ENCODE data around the gene RANBP9.

Gene RANBP9

GRCh38 chr6:13709689-13710551 is 1.7 kb downstream of the RANBP9 start (continued):
- no peak for TF ChIP-seq ZNF518A (tag by site-specific recombination; conservative IDR thresholded peaks at IDR 0.05; ENCODE audit: low read depth)
- TF ChIP-seq, protein P1, sequence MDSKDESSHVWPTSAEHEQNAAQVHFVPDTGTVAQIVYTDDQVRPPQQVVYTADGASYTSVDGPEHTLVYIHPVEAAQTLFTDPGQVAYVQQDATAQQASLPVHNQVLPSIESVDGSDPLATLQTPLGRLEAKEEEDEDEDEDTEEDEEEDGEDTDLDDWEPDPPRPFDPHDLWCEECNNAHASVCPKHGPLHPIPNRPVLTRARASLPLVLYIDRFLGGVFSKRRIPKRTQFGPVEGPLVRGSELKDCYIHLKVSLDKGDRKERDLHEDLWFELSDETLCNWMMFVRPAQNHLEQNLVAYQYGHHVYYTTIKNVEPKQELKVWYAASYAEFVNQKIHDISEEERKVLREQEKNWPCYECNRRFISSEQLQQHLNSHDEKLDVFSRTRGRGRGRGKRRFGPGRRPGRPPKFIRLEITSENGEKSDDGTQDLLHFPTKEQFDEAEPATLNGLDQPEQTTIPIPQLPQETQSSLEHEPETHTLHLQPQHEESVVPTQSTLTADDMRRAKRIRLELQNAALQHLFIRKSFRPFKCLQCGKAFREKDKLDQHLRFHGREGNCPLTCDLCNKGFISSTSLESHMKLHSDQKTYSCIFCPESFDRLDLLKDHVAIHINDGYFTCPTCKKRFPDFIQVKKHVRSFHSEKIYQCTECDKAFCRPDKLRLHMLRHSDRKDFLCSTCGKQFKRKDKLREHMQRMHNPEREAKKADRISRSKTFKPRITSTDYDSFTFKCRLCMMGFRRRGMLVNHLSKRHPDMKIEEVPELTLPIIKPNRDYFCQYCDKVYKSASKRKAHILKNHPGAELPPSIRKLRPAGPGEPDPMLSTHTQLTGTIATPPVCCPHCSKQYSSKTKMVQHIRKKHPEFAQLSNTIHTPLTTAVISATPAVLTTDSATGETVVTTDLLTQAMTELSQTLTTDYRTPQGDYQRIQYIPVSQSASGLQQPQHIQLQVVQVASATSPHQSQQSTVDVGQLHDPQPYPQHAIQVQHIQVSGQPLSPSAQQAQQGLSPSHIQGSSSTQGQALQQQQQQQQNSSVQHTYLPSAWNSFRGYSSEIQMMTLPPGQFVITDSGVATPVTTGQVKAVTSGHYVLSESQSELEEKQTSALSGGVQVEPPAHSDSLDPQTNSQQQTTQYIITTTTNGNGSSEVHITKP (tag by site-specific recombination; IDR thresholded peaks at IDR 0.05), result peak; percentile 99
- TF ChIP-seq, protein P2, sequence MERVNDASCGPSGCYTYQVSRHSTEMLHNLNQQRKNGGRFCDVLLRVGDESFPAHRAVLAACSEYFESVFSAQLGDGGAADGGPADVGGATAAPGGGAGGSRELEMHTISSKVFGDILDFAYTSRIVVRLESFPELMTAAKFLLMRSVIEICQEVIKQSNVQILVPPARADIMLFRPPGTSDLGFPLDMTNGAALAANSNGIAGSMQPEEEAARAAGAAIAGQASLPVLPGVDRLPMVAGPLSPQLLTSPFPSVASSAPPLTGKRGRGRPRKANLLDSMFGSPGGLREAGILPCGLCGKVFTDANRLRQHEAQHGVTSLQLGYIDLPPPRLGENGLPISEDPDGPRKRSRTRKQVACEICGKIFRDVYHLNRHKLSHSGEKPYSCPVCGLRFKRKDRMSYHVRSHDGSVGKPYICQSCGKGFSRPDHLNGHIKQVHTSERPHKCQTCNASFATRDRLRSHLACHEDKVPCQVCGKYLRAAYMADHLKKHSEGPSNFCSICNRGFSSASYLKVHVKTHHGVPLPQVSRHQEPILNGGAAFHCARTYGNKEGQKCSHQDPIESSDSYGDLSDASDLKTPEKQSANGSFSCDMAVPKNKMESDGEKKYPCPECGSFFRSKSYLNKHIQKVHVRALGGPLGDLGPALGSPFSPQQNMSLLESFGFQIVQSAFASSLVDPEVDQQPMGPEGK (tag by site-specific recombination; IDR thresholded peaks at IDR 0.05), result 0 out of 2 replicates have a peak, but pooled peaks have one; percentile 4
- TF ChIP-seq ZNF660 (tag by site-specific recombination; IDR thresholded peaks at IDR 0.05), result 0 out of 2 replicates have a peak, but pooled peaks have one; percentile 24

DNA sequence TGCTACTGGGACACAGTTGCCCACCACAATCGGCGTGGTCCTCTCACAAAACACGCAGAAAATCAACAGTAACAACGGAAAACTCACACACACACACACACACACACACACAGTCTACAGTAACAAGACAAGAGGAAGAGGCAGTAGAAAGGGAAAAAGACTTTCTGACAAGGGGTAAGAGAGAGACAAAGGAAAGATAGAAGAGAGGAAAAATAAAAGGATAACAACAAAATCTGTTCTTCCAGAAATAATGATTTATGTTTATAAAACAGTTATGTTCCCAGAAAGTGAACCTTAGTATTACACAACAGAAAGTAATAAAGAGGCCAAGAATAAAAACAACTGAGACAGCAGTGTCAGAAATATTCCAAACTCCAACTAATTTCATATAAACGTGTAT is 2.9 kb downstream of the RANBP9 start:
- Histone ChIP-seq H3K27ac (ENCODE audit: extremely low read depth, low read depth, low read length) (no peak overlapping the region), H3K9me3 (ENCODE audit: control insufficient read depth, insufficient read depth, low read depth, low read length) (no peaks in the 10 kb centered on the region), H3K4me3 (ENCODE audit: low read depth, low read length) (peak overlapping the region; percentile 88), H3K36me3 (ENCODE audit: control insufficient read depth in 2 of 2, insufficient read depth in 1 of 2, low read length in 2 of 2) (no peaks in the 10 kb centered on the region; a peak in 1 of 3 replicates), H3K4me1 (ENCODE audit: control insufficient read depth, insufficient read depth, low read length) (peaks cover 6% of the 10 kb centered on the region; the same call in 1 of the 2 replicates)
- CTCF ChIA-PET, result interaction anchor here (0.5 to 1.5 kb wide), 3 partner anchors 8 to 533 kb away, joined by 3 to 9 read pairs (median 5); no protein-coding TSS in a partner anchor
- POLR2A ChIA-PET, result no interaction called here
- TF ChIP-seq ZNF792 (tag by site-specific recombination; IDR thresholded peaks at IDR 0.05) (no peak), ZNF501 (tag by site-specific recombination; IDR thresholded peaks at IDR 0.05) (no peak), ZNF518A (tag by site-specific recombination; conservative IDR thresholded peaks at IDR 0.05; ENCODE audit: low read depth) (no peak), ZXDB (tag by site-specific recombination; IDR thresholded peaks at IDR 0.05) (no peak), ZSCAN4 (tag by site-specific recombination; IDR thresholded peaks at IDR 0.05) (peak; percentile 57), HOXD13 (CRISPR knock-in tag; IDR thresholded peaks at IDR 0.05; ENCODE audit: borderline replicate concordance) (no peak), ZNF624 (tag by site-specific recombination; IDR thresholded peaks at IDR 0.05) (no peak), ZNF560 (tag by site-specific recombination; IDR thresholded peaks at IDR 0.05; ENCODE audit: borderline replicate concordance) (no peak), ZNF791 (tag by site-specific recombination; IDR thresholded peaks at IDR 0.05) (no peak), ZBTB8A (tag by site-specific recombination; IDR thresholded peaks at IDR 0.05) (no peak), ZNF830 (tag by site-specific recombination; IDR thresholded peaks at IDR 0.05; ENCODE audit: low read depth) (no peak), OSR2 (tag by site-specific recombination; IDR thresholded peaks at IDR 0.05) (0 out of 2 replicates have a peak, but pooled peaks have one; percentile 21), ZNF155 (tag by site-specific recombination; IDR thresholded peaks at IDR 0.05) (no peak), ZNF571 (tag by site-specific recombination; IDR thresholded peaks at IDR 0.05) (no peak)
